Measurements from ENCODE around the gene DLG2.

The DLG2 gene

DNA sequence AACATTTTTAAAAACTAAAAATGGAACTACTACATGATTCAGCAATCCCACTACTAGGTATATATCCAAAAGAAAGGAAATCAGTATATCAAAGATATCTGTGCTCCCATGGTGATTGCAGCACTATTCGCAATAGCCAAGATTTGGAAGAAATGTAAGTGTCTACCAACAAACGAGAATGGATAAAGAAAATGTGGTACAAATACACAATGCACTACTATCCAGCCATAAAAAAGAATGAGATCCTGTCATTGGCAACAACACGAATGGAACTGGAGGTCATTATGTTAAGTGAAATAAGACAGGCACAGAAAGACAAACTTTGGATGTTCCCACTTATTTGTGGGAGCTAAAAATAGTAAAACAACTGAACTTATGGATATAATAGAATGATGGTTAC is 1765.1 kb downstream of the DLG2 start:
- H3K4me3 ChIP-seq (ENCODE audit: low read depth, low read length): no peak overlapping the region
- in situ Hi-C loops (cut with HindIII; ENCODE audit: low sequenced_read_pairs): no loop called here
- TF ChIP-seq, protein P1, sequence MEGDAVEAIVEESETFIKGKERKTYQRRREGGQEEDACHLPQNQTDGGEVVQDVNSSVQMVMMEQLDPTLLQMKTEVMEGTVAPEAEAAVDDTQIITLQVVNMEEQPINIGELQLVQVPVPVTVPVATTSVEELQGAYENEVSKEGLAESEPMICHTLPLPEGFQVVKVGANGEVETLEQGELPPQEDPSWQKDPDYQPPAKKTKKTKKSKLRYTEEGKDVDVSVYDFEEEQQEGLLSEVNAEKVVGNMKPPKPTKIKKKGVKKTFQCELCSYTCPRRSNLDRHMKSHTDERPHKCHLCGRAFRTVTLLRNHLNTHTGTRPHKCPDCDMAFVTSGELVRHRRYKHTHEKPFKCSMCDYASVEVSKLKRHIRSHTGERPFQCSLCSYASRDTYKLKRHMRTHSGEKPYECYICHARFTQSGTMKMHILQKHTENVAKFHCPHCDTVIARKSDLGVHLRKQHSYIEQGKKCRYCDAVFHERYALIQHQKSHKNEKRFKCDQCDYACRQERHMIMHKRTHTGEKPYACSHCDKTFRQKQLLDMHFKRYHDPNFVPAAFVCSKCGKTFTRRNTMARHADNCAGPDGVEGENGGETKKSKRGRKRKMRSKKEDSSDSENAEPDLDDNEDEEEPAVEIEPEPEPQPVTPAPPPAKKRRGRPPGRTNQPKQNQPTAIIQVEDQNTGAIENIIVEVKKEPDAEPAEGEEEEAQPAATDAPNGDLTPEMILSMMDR (IDR thresholded peaks at IDR 0.05; ENCODE audit: low read depth, low read length): no peak
- no peak for DNase-seq (ENCODE audit: low read depth, low spot score)

- H3K4me3 ChIP-seq (ENCODE audit: low read depth, low read length): no peak overlapping the region
- DNase-seq (ENCODE audit: low read depth, low spot score): no peak
- in situ Hi-C loops (cut with HindIII; ENCODE audit: low sequenced_read_pairs): no loop called here
Observed at GRCh38 chr11:83858694-83859093, 1768.5 kb downstream of the DLG2 start.

DNA sequence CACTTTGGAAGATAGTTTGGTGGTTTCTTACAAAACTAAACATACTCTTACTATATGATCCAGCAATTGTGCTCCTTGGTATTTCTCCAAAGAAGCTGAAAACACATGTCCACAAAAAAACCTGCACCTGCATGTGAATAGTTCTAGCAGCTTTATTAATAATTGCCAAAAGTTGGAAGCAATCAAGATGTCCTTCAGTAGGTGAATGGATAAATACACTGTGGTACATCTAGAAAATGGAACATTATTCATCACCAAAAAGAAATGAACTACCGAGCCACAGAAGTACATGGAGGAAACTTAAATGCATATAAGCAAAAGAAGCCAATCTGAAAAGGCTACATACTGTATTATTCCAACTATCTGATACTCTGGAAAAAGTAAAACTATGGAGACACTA is 1771.9 kb downstream of the DLG2 start:
- TF ChIP-seq, protein P1 (IDR thresholded peaks at IDR 0.05; ENCODE audit: low read depth, low read length): no peak
- no peak overlapping the region for H3K4me3 ChIP-seq (ENCODE audit: low read depth, low read length)
- in situ Hi-C loops (cut with HindIII; ENCODE audit: low sequenced_read_pairs): no loop called here
- no peak for DNase-seq (ENCODE audit: low read depth, low spot score)

More at GRCh38 chr11:83858694-83859093, 1768.5 kb downstream of the DLG2 start:
- TF ChIP-seq, protein P1 (IDR thresholded peaks at IDR 0.05; ENCODE audit: low read depth, low read length): no peak

GRCh38 chr11:83852775-83853442 is 1774.2 kb downstream of the DLG2 start:
- DNase-seq (ENCODE audit: low read depth, low spot score): no peak
- in situ Hi-C loops (cut with HindIII; ENCODE audit: low sequenced_read_pairs): no loop called here
- no peak overlapping the region for H3K4me3 ChIP-seq (ENCODE audit: low read depth, low read length)
- TF ChIP-seq, protein P1 (IDR thresholded peaks at IDR 0.05; ENCODE audit: low read depth, low read length): no peak

DNA sequence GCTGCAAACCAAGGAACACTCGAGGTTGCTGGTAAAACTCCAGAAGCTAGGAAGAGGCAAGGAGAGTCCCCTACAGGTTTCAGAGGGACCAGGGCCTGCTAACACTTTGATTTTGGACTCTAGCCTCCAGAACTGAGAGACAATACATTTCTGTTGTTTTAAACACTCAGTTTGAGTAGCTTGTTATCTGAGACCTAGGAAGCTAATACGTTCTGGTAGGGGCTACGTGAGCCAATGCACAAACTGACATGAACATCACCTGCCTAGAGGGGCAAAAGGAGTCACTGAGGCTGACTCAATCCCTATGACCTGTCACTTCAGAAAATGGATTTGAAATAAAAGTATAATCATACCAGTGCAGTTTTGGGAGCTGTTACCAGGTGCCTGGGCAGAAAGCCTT is 1775.1 kb downstream of the DLG2 start:
- no peak for DNase-seq (ENCODE audit: low read depth, low spot score)
- in situ Hi-C loops (cut with HindIII; ENCODE audit: low sequenced_read_pairs): no loop called here
- TF ChIP-seq, protein P1 (IDR thresholded peaks at IDR 0.05; ENCODE audit: low read depth, low read length): no peak
- no peak overlapping the region for H3K4me3 ChIP-seq (ENCODE audit: low read depth, low read length)

DNA sequence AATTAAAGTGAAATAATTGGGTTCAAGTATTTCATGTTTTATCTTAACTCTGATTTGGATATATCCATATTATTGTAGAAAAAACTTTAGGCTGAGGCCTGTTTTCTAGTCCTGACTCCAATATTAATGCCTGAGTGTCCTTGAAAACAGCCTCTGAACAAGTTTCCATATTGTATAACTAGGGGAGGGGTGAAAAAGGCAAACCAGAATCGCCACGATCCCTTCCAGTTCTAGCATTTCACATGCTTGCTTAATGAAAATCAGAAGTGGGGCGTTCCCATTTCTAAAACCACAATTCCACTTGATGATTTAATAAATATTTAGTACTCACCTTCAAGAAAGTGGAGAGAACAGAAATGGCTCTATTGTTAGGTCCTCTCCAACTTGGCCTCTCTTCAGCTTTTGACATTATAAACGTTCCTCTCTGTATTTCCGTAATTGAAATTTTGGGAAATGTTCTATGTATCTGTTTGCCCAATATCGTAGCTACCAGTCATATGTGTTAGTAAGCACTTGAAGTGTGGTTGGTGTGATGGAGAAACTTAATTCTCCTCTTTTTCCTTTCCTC is 1779.6 kb downstream of the DLG2 start:
- H3K4me3 ChIP-seq (ENCODE audit: low read depth, low read length): no peak overlapping the region
- TF ChIP-seq, protein P1 (IDR thresholded peaks at IDR 0.05; ENCODE audit: low read depth, low read length): no peak
- DNase-seq (ENCODE audit: low read depth, low spot score): no peak
- in situ Hi-C loops (cut with HindIII; ENCODE audit: low sequenced_read_pairs): no loop called here

All from astrocyte of the spinal cord (primary cell).